GM19463 (cell line): ENCODE results near the gene AACS.
"Not testable (repeated sequence)": the region's sequence is repeated elsewhere in the genome, so short reads cannot be mapped to it uniquely, and the experiment has no call there.

Experiments
- ATAC-seq: cut with Tn5 transposase; IDR thresholded peaks from one replicate; pipeline ENCODE4 v1.9.1; 2021; ENCODE audit warnings: mild to moderate bottlenecking, moderate library complexity; ENCODE audit not compliant: unreplicated experiment

AACS gene

DNA sequence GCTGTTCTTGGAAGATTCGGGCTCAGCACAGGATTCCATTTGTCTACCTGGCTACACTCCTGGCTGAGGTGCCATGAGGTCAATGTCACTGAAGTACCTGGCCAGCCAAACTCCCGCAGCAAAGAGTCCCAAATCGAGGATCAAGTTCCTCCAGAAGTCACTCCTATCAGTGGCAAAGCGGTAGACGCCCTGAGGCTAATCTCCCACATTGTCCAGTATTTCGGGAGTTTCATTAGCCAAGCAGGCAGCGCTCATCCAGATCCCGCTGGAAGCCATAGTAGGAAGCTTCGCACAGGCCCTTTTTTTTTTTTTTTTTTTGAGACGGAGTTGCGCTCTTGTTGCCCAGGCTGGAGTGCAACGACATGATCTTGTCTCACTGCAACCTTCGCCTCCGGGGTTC lies 8.9 kb upstream of the AACS start:
- ATAC-seq: no peak

DNA sequence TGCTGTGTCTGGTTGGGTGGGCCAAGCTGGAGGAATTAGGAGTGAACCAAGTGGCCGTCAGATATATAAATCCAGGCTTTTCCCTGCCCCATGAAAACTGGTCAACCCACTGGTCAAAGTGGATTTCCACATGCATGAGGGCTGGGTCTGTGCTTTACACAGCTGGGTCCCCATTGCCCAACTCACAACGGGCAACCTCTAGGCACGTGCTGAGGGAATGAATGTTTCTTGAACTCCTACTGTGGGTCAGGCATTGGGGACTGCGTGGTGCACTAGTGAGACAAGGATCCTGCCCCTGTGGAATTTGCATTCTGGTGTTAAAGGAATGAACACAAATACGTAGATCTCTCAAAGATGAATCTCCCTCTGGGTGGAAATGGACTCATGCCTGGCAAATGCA lies 7.5 kb upstream of the AACS start:
- ATAC-seq: no peak

DNA sequence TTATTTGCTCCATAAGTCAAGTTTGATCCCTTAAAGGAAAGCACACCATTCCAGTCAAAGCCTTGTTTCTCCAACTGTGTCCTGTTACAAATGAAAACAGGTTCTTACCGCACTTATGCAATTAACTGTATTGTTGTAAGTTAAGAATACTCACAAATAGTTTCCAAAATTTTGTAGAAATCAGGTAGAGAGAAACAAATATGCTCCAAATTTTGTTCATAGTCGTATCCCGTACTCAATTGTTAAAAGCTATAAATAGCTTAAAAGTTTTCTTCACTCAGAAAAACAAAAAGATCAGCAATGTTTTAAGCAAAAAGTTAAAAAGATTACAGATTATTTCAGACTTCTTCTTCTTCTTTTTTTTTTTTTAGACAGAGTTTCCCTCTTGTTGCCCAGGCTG lies 4.0 kb upstream of the AACS start:
- no peak for ATAC-seq

DNA sequence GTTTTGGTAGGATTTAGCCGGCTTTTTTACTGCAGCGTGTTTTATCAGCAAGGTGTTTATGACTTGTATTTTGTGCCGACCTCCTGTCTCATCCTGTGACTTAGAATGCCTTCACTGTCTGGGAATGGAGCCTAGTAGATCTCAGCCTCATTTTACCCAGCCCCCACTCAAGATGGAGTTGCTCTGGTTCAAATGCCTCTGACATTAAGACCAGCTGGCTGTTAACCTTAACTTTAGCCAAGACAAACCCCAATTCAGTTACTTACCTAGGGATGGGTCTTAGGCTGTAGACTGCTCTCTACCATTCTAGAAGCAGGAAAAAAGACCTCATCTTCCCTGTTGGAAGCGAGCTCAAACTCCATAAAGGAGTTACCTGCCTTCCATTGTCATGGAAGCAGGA lies 1.7 kb upstream of the AACS start:
- ATAC-seq: not testable (repeated sequence)

DNA sequence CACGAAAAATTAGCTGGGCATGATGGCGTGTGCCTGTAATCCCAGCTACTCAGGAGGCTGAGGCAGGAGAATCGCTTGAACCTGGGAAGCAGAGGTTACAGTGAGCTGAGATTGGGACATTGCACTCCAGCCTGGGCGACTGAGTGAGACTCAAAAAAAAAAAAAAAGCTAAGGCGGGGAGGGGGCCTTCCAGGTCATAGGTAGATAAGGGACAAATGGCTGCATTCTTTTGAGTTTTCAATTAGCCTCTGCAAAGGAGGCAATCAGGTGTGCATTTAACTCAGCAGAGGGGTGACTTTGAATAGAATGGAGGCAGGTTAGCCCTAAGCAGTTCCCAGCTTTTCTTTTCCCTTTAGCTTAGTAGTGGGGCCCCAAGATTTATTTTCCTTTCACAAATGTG lies 743 bp upstream of the AACS start:
- ATAC-seq: no peak

DNA sequence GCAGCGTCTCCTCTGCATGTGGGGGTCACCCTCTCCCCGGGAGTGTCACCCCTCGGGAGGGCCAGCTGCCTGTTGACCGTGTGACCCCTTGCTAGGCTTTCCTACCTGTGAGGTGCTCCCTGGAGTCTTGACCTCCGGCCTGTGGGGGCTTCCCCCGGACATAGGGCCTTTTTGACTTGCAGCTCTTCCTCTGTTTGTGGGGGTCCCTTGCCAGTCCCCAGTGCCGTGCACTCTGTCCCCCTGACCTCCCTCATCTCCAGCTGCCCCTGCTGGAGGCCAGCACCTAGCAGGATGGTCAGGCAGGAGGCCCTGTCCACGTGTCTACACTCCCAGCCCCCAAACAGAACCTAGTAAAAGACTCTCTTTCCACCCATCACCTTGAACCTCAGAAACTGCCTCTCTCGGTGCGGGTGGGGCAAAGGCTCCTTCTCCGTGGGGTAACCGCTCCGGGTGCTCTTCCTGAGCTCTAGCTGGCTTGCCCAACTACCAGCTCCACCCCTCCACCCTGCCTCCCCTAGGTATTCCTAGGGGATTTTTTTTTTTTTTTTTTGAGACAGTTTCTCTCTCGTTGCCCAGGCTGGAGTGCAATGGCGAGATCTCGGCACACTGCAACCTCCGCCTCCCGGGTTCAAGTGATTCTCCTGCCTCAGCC lies 810 bp downstream of the AACS start:
- ATAC-seq: peak; percentile 7

DNA sequence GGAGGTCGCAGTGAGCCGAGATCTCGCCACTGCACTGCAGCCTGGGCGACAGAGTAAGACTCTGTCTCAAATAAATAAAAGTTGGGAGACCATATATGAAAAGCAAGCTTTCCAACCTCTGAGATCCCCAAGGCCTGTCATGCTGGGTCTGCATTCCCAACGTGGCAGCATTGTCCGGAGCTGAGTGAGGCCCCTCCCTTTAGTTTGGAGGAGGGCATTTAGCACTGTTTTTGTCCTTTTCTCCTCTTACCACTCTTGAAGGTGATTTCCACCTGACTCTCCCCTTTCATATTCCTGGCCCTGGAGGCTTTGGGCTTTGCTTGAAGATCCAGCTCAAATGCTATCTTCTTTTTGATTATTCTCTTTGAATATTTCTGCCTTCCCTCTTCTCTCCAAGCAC lies 3.2 kb downstream of the AACS start:
- ATAC-seq: no peak

DNA sequence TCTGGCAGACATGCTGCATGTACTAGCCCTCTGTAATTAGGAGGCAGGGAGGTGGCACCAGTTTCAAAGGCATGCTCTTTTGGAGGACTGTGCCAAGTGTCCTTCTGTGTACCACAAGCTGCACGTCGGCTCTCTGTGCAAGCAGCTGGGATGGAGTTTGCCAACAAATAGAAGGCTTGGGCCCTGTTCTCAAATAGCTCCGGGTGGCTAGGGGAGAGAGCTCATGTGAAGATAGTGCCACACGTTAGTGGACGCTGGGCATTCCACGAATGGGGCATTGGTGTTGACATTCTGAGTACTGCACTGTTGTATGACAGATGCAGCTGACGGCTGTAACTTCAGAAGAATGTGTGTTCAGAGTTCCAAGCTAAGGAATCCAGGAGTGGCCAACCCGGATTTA lies 4.4 kb downstream of the AACS start:
- ATAC-seq: no peak

DNA sequence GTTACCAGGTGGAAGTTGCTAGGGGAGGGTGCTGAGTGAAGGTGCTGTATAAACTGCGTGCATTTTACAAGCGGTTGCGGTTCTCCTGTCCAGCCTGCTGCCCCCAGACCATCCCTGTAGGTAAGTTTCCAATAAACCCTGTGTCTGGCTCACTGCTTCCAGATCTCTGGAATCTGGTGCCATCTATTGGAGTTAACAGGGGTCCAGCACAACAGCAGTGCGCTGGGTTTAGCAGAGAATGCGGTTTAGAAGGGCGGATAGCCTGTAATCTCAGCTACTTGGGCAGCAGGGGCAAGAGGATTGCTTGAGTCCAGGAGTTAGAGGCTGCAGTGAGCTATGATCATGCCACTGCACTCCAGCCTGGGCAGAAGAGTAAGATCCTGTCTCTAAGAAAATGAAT lies 4.9 kb downstream of the AACS start:
- no peak for ATAC-seq

DNA sequence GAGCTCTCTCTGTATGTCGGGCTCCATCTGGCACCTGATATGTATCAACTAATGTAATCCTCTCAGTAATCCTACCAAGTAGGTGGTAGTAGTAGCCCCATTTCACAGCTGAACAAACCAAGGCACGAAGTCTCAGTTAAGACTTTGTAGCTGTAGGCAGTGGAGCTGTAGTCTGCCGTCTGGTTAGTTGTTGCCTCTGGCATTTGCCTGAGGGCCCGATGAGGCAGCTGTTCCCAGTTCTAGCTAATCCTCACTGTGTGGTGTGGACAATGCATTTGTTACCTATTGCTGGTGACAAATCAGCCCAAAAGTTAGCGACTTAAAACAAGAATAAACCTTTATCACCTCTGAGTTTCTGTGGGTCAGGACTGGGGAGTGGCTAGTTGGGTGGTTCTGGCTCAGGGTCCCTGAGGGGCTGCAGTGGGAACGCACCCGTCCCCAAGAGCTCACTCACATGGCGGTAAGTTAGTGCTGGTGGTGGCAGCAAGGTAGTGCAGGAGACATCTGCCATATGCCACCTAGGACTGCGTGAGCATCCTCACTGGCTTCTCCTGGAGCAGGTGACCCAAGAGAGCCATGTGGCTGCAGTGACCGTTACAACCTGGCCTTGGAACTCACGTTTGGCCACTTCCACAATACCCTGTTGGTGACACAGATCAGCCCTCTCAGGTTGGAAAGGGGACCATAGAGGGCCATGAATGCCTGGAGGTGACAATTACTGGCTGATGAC lies 5.6 kb downstream of the AACS start:
- ATAC-seq: peak; percentile 7

DNA sequence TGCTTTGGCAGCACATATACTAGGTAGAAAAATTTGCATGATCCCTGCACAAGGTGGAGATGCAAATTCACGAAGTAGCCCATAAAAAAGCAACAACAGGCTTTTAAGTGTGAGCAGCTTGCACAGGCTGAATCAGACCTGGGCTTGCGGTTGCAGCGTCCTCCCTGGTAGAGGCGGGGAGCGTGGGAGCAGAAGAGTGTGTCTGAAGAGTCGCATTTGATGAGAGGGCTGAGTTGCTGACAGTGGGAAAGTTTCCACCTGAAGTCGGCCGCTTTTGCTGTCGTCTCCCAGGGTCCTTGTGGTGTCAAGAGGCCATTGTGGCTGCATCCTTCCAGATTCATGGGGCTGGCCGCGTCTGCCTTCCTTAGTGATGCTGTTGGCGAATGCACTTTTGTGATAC lies 6.2 kb downstream of the AACS start:
- ATAC-seq: peak; percentile 80

DNA sequence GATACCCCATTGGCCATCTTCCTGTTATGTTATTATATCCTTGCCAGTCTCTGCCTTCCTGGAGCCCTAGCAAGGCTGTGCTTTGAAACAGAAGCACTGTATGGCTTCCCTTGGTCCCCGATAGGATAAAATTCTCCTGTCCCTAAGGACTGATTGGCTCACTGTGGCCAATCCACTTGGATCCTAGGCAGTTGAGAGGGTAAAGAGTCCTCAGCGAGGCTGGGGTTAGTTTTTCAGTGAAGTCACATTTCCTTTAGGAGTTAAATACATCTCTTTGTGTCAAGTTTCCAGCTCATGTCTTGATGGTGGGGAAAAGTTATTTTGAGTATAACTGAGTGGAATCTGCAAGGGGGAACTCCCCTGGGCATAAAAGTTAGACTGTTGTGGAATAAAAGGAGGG lies 7.3 kb downstream of the AACS start:
- no peak for ATAC-seq

DNA sequence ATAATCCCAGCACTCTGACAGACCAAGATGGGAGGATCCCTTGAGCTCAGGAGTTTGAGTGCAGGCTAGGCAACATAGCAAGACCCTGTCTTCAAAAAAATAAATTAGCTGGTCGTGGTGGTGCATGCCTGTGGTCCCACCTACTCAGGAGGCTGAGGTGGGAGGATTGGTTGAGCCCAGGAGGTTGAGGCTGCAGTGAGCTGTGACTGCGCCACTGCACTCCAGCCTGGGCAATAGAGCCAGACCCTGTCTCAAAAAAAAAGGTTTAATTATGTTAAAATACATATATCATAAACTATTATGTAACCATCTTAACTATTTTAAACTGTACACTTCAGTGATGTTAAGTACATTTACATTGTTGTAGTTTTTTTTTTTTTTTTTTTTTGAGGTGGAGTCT lies 9.1 kb downstream of the AACS start:
- not testable (repeated sequence) for ATAC-seq

DNA sequence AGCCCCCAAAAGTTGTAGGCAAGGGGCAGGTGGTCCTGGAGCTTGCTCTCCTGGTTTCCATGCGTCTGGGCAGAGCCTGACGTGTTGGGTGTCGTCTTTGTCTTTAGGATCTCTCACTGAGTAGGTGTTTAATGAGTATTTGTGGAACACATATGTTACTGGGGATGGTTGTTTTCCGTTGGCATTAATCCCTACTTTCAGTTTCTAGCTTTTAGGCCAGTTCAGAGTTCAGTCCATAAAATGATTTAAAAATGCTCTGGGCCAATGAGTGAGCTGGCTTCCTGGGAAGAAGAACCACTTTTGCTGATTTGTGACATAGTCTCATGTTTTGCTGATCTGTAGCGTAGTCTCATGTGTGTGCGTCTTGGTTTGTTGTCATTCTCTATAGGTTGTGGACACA lies 10.9 kb downstream of the AACS start:
- no peak for ATAC-seq

DNA sequence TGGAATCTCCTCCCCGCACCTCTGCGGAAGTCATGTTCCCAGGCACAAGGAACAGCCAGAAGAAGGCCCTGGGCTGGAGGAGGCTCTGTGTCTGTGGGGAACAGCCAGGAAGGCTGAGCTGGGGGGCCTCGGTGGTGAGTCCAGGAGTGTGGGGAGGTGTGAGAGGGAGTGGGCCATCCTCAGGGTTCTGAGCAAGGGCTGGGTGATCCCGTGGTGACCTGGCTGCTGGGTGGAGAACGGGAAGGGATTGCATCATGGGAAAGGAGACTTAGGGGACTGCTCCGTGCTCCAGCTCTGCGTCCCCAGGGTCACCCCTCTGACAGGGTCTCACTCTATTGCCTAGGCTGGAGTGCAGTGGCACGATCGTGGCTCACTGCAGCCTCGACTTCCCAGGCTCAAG lies 13.8 kb downstream of the AACS start:
- no peak for ATAC-seq

DNA sequence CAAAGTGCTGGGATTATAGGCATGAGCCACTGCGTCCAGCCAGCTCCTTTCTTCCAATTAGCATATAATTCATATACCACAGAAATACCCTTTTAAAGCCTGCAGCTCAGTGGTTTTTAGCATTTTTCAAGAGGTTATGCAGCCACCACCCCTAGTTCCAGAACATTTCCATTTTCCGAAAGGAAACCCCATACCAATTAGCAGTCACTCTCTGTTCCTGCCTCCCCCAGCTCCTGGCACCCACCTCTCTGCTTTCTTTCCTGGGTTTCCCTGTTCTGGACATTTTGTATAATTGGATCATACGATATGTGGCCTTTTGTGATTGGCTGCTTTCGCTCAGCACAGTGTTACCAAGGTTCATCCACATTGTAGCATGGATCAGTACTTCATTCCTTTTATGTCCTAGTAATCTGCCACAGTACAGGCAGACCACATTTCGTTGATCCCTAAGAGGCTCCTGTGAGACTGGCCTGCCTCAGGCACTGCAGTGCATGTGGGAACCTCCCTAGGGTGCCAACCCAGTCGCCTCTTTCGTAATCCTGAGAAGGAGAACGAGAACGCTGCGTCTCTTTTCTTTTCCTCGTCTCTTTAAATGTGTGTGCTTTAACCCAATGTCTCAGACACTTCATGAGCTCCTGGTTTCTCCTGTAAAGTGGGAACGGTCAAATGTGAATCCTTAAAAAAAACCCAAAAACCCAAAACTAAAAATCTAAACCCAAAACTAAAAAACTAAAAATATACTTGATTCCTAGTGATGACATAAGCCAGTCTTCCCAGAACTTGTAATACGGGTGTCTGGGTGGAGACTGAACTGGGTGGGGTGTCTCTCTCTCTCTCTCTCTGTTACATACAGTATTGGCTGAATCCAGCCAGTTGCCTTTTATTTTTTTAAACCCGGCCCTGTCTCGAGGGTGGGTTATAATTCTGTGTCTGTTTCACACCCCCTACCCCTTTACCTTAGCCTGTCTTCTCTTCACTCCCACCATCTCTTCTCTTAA lies 14.7 kb downstream of the AACS start:
- no peak for ATAC-seq

DNA sequence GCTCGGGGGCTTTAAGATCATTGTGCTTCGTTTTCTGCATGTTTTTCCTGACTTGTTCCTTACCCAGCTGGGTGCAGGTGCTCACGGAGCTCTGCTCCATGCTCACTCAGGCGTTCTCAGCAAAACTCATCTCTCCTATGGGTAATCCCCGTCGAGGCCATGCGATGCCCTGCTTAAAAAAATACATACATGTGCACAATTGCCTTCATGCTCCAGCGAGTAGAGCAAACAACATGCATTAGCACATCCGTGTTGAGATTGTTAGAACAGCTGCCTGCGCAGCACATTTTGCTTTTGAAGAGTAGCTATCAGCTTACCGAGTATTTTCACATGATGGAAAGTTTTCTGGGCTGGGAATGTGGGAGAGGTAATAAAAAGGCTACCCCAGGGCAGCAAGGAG lies 16.2 kb downstream of the AACS start:
- ATAC-seq: peak; percentile 72

DNA sequence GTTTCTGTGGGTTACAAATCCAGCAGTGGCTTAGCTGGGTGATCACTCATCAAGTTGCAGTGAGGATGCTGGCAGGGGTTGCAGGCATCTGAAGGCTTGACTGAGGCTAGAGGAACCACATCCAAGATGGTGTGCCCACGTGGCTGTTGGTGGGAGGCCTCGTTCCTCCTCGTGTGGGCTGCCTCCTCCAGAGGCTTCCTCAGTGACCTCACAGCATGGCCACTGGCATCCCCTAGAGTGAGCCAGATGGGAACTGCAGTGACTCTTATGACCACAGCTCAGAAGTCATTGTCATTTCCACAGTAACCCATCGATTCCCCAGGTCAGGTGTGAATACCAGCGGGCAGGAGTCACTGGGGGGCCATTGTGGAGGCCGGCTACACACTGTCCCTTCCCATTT lies 17.8 kb downstream of the AACS start:
- ATAC-seq: no peak

DNA sequence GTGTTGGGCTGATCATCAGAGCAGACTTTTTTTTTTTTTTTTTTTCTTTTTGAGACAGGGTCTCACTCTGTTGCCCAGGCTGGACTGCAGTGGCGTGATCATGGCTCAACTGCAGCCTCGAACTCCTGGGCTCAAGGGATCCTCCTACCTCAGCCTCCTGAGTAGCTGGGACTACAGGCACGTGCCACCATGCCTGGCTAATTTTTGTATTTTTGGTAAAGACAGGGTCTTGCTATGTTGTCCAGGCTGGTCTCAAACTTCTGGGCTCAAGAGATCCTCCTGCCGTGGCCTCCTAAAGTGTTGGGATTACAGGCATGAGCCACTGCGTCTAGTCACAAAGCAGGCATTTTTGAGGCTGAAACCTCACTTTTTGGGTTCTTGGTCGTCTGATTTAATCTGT lies 23.0 kb downstream of the AACS start:
- not testable (repeated sequence) for ATAC-seq

DNA sequence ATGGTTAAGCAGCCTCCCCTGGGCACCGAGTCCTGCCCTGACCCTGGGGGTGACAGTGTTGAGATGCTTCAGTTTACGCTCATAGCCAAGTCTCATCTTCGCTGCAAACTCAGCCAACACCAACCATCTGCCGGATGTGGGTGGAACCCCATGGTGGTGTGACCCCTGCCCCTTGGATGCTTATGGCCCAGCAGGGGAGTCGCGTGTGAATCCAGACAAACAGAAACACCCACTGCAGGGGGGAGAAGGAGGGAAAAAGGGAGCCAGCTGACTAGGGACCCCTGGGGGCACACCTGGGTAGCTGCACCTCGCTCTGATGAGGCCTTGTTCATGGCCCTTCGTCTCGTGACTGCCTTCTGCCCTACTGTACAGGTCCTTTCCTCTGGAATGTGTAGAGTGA lies 23.8 kb downstream of the AACS start:
- no peak for ATAC-seq

DNA sequence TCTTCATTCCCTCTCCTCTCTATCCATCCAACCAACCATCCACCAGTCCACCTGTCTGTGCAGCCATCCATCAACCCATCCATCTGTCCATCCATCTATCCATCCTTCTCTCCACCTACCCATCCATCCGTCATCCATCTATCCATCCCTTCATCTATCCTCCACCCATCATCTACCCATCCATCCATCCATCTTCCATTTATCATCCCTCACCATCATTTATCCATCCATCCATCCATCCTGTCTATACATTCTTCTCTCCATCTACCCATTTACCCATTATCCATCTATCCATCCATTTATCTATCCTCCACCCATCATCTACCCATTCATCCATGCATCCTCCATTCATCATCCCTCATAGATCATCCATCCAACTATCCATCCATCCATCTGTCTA lies 24.4 kb downstream of the AACS start:
- ATAC-seq: no peak

DNA sequence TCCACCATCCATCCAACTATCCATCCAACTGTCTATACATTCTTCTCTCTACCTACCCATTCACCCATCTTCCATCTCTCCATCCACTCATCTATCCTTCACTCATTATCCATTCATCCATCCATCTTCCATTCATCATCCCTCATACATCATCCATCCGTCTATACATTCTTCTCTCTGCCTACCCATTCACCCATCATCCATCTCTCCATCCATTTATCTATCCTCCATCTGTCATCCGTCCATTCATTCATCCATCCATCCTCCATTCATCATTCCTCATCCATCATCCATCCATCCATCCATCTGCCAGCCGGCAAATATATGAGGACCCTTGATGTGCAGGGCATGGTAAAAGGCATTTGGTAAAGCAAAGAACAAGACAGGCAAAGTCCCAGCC lies 25.2 kb downstream of the AACS start:
- no peak for ATAC-seq
